Measurements from ENCODE around the gene FHIT. TPM values are rescaled to one million over a fixed set of nuclear protein-coding genes. Genes with fewer than 3 reads are reported as not detected.

The FHIT gene
- total and polyA plus RNA-seq, 4 donors, result 2.1 to 14.7 (median 6.6) TPM

- Histone ChIP-seq H3K27ac (ENCODE audit: low read depth in 1 of 2, low read length in 2 of 2) (no peak overlapping the region), H3K27me3 (ENCODE audit: control insufficient read depth in 4 of 4, insufficient read depth in 4 of 4, low read length in 3 of 4) (no peaks in the 10 kb centered on the region), H3K9ac (ENCODE audit: low read depth in 1 of 2, low read length in 2 of 2) (no peak overlapping the region), H3K36me3 (ENCODE audit: control insufficient read depth in 4 of 4, insufficient read depth in 3 of 4, low read depth in 1 of 4, low read length in 3 of 4) (no peaks in the 10 kb centered on the region), H3K4me1 (ENCODE audit: control insufficient read depth in 4 of 4, insufficient read depth in 4 of 4, low read length in 3 of 4) (no peaks in the 10 kb centered on the region), H3K4me3 (ENCODE audit: low read depth in 1 of 3, low read length in 3 of 3) (no peak overlapping the region), H3K9me3 (ENCODE audit: control insufficient read depth in 4 of 4, low read length in 3 of 4) (no peaks in the 10 kb centered on the region)
- 80% methylated on average over 3 of the region's 3 CpGs for WGBS
- no peak for TF ChIP-seq REST (IDR thresholded peaks at IDR 0.05)
- TF ChIP-seq HNF4G (IDR thresholded peaks at IDR 0.05), result no peak
- TF ChIP-seq JUND (IDR thresholded peaks at IDR 0.05), result no peak
- no peak for TF ChIP-seq SP1 (IDR thresholded peaks at IDR 0.05)
- TF ChIP-seq RXRA (IDR thresholded peaks at IDR 0.05), result no peak
- no peak for TF ChIP-seq CTCF (IDR thresholded peaks at IDR 0.05; ENCODE audit: low read depth, low read length, missing input control)
- TF ChIP-seq FOXA2 (IDR thresholded peaks at IDR 0.05), result no peak
- no peak for TF ChIP-seq ATF3 (IDR thresholded peaks at IDR 0.05)
- TF ChIP-seq FOXA1 (IDR thresholded peaks at IDR 0.05), result no peak
- no peak for TF ChIP-seq MAX (IDR thresholded peaks at IDR 0.05)
- TF ChIP-seq TAF1 (conservative IDR thresholded peaks at IDR 0.05), result no peak
- no peak for DNase-seq (ENCODE audit: low spot score)
Observed at GRCh38 chr3:60445446-60445845, 805.8 kb downstream of the FHIT start.

- WGBS, result 66% methylated on average over 5 of the region's 5 CpGs
- no peaks in the 10 kb centered on the region for H3K27me3 ChIP-seq (ENCODE audit: control insufficient read depth in 4 of 4, insufficient read depth in 4 of 4, low read length in 3 of 4)
- H3K4me1 ChIP-seq (ENCODE audit: control insufficient read depth in 4 of 4, insufficient read depth in 4 of 4, low read length in 3 of 4), result no peaks in the 10 kb centered on the region
- H3K27ac ChIP-seq (ENCODE audit: low read depth in 1 of 2, low read length in 2 of 2), result no peak overlapping the region
- DNase-seq (ENCODE audit: low spot score), result no peak
- no peak overlapping the region for H3K9ac ChIP-seq (ENCODE audit: low read depth in 1 of 2, low read length in 2 of 2)
- H3K4me3 ChIP-seq (ENCODE audit: low read depth in 1 of 3, low read length in 3 of 3), result no peak overlapping the region
- no peaks in the 10 kb centered on the region for H3K36me3 ChIP-seq (ENCODE audit: control insufficient read depth in 4 of 4, insufficient read depth in 3 of 4, low read depth in 1 of 4, low read length in 3 of 4)
- H3K9me3 ChIP-seq (ENCODE audit: control insufficient read depth in 4 of 4, low read length in 3 of 4), result no peaks in the 10 kb centered on the region
- no peak for TF ChIP-seq MAX (IDR thresholded peaks at IDR 0.05)
- no peak for TF ChIP-seq GABPA (IDR thresholded peaks at IDR 0.05 in 1 of 2, conservative IDR thresholded peaks at IDR 0.05 in 1 of 2)
- TF ChIP-seq CTCF (IDR thresholded peaks at IDR 0.05; ENCODE audit: low read depth, low read length, missing input control), result no peak
- no peak for TF ChIP-seq REST (IDR thresholded peaks at IDR 0.05)
- TF ChIP-seq JUND (IDR thresholded peaks at IDR 0.05), result no peak
- TF ChIP-seq YY1 (IDR thresholded peaks at IDR 0.05), result no peak
- no peak for TF ChIP-seq FOXA2 (IDR thresholded peaks at IDR 0.05)
- no peak for TF ChIP-seq ZBTB33 (IDR thresholded peaks at IDR 0.05)
- no peak for TF ChIP-seq HNF4G (IDR thresholded peaks at IDR 0.05)
- no peak for TF ChIP-seq EGR1 (IDR thresholded peaks at IDR 0.05; ENCODE audit: low read depth in 2 of 2)
- no peak for TF ChIP-seq SP1 (IDR thresholded peaks at IDR 0.05)
- no peak for TF ChIP-seq FOXA1 (IDR thresholded peaks at IDR 0.05)
- no peak for TF ChIP-seq RAD21 (IDR thresholded peaks at IDR 0.05)
- no peak for TF ChIP-seq NR2F2 (IDR thresholded peaks at IDR 0.05)
Observed at GRCh38 chr3:60444898-60445437, 806.3 kb downstream of the FHIT start.

Data from liver (tissue), 9 donors.